Activated CD4-positive, alpha-beta T cell treated with anti-CD3 and anti-CD28 coated beads, Interleukin-2, amount 50 U/mL, for 1 hour (primary cell): ENCODE results near the gene CEP44.
"Not testable (repeated sequence)": the region's sequence is repeated elsewhere in the genome, so short reads cannot be mapped to it uniquely, and the experiment has no call there.

Experiments used
- DNase-seq: peaks from one replicate; pipeline ENCODE4 v3.0.0-alpha.2; 2020

Gene CEP44

GRCh38 chr4:174283507-174284471 lies at the start of gene CEP44, which contains the start of gene FBXO8:
TSS of gene CEP44 (plus strand) at chr4:174283911. CDS start at chr4:174299122, 15,211 bp downstream.
TSS of gene FBXO8 (minus strand) at chr4:174283667. CDS start at chr4:174263092, 20,575 bp downstream.
- peak; percentile 53 for DNase-seq

GRCh38 chr4:174236359-174236758 lies 47.4 kb upstream of the CEP44 start:
- no peak for DNase-seq

- no peak for DNase-seq
Measured at GRCh38 chr4:174241162-174241561, 42.5 kb upstream of the CEP44 start.

- DNase-seq = no peak
Measured at GRCh38 chr4:174244441-174244840, 39.3 kb upstream of the CEP44 start.

GRCh38 chr4:174245714-174246113 lies 38.0 kb upstream of the CEP44 start:
- DNase-seq = no peak

- no peak for DNase-seq
Measured at GRCh38 chr4:174248407-174248806, 35.3 kb upstream of the CEP44 start.

GRCh38 chr4:174252412-174252811 lies 31.3 kb upstream of the CEP44 start:
- DNase-seq = no peak

GRCh38 chr4:174254613-174255012 lies 29.1 kb upstream of the CEP44 start:
- DNase-seq = no peak

- DNase-seq = no peak
Measured at GRCh38 chr4:174255374-174255773, 28.3 kb upstream of the CEP44 start.

- DNase-seq = no peak
Measured at GRCh38 chr4:174255786-174256185, 27.9 kb upstream of the CEP44 start.

- no peak for DNase-seq
Measured at GRCh38 chr4:174256277-174256713, 27.4 kb upstream of the CEP44 start.

GRCh38 chr4:174259580-174259979 lies 24.1 kb upstream of the CEP44 start:
- no peak for DNase-seq

- no peak for DNase-seq
Measured at GRCh38 chr4:174260099-174260498, 23.6 kb upstream of the CEP44 start.

GRCh38 chr4:174261432-174261831 lies 22.3 kb upstream of the CEP44 start:
- DNase-seq = not testable (repeated sequence)

- DNase-seq = no peak
Measured at GRCh38 chr4:174262624-174263444, 20.9 kb upstream of the CEP44 start.

- no peak for DNase-seq
Measured at GRCh38 chr4:174263445-174263736, 20.3 kb upstream of the CEP44 start.

- no peak for DNase-seq
Measured at GRCh38 chr4:174265916-174266315, 17.8 kb upstream of the CEP44 start.

GRCh38 chr4:174266416-174266815 lies 17.3 kb upstream of the CEP44 start:
- DNase-seq = no peak

- no peak for DNase-seq
Measured at GRCh38 chr4:174273930-174274329, 9.8 kb upstream of the CEP44 start.

- no peak for DNase-seq
Measured at GRCh38 chr4:174274436-174274835, 9.3 kb upstream of the CEP44 start.

- DNase-seq = no peak
Measured at GRCh38 chr4:174275101-174275500, 8.6 kb upstream of the CEP44 start.

GRCh38 chr4:174277433-174277832 lies 6.3 kb upstream of the CEP44 start:
- no peak for DNase-seq

- no peak for DNase-seq
Measured at GRCh38 chr4:174278467-174278866, 5.2 kb upstream of the CEP44 start.
